Mesenchymal stem cell (in vitro differentiated cells and primary cell): ENCODE measurements around the gene KYNU.

Experiments used
- DNase-seq: peaks from one replicate; pipeline ENCODE4 v3.0.0-alpha.2; 2013
- H2AFZ ChIP-seq: one replicate; pipeline ENCODE4 v1.6.1; 2013; ENCODE audit warnings: low read depth, mild to moderate bottlenecking, control low read depth, inconsistent platforms, low read length, moderate library complexity
- H2AK5ac ChIP-seq: 2 replicates; pipeline ENCODE4 v1.6.1; 2013; ENCODE audit warnings: low read length, moderate library complexity, mild to moderate bottlenecking, inconsistent platforms; ENCODE audit not compliant: severe bottlenecking
- H2BK120ac ChIP-seq: one replicate; pipeline ENCODE4 v1.6.1; 2013; ENCODE audit warnings: low read depth, mild to moderate bottlenecking, inconsistent platforms, low read length, moderate library complexity
- H2BK12ac ChIP-seq, 2 experiments: one replicate each; pipeline ENCODE4 v1.6.1; 2013; ENCODE audit warnings: inconsistent platforms in 2 of 2, low read length in 2 of 2, mild to moderate bottlenecking in 2 of 2, moderate library complexity in 2 of 2, control low read depth in 1 of 2
- H2BK15ac ChIP-seq: one replicate; pipeline ENCODE4 v1.6.1; 2013; ENCODE audit warnings: mild to moderate bottlenecking, low read depth, inconsistent platforms; ENCODE audit not compliant: poor library complexity, severe bottlenecking
- H2BK5ac ChIP-seq: 2 replicates; pipeline ENCODE4 v1.6.1; 2013; ENCODE audit warnings: low read depth, mild to moderate bottlenecking, low read length, control low read depth, inconsistent platforms; ENCODE audit not compliant: poor library complexity, severe bottlenecking
- H3K14ac ChIP-seq, 2 experiments: one replicate each; pipeline ENCODE4 v1.6.1; 2013; ENCODE audit warnings: inconsistent platforms in 2 of 2, low read length in 2 of 2, control low read depth in 1 of 2, mild to moderate bottlenecking in 1 of 2, moderate library complexity in 1 of 2
- H3K18ac ChIP-seq, 2 experiments: one replicate each; pipeline ENCODE4 v1.6.1; 2013; ENCODE audit warnings: inconsistent platforms in 2 of 2, low read length in 2 of 2, control low read depth in 1 of 2, low read depth in 1 of 2, mild to moderate bottlenecking in 1 of 2
- H3K23ac ChIP-seq, 2 experiments: one replicate each; pipeline ENCODE4 v1.6.1; 2013; ENCODE audit warnings: inconsistent platforms in 2 of 2, low read length in 2 of 2, mild to moderate bottlenecking in 2 of 2, moderate library complexity in 2 of 2, control low read depth in 1 of 2
- H3K27ac ChIP-seq: 2 replicates; pipeline ENCODE4 v1.5.1; 2013; ENCODE audit warnings: mild to moderate bottlenecking, moderate library complexity, low read length, control low read depth, inconsistent platforms; ENCODE audit not compliant: poor library complexity, severe bottlenecking
- H3K27me3 ChIP-seq, 2 experiments: 2 replicates each; pipeline versions ENCODE4 v1.6.1 to v1.7.0; 2013; ENCODE audit warnings: low read length in 2 of 2, mild to moderate bottlenecking in 2 of 2, moderate library complexity in 2 of 2, control low read depth in 1 of 2, inconsistent platforms in 1 of 2; ENCODE audit not compliant: control insufficient read depth in 1 of 2, insufficient read depth in 1 of 2
- H3K36me3 ChIP-seq, 2 experiments: 2 replicates each; pipeline versions ENCODE4 v1.6.1 to v1.7.0; 2013; ENCODE audit warnings: low read length in 2 of 2, control low read depth in 1 of 2, inconsistent platforms in 1 of 2, low read depth in 1 of 2, mild to moderate bottlenecking in 1 of 2; ENCODE audit not compliant: insufficient read depth in 2 of 2, control insufficient read depth in 1 of 2
- H3K4ac ChIP-seq, 2 experiments: one replicate each; pipeline ENCODE4 v1.6.1; 2013; ENCODE audit warnings: inconsistent platforms in 2 of 2, low read length in 2 of 2, mild to moderate bottlenecking in 2 of 2, moderate library complexity in 2 of 2, control low read depth in 1 of 2, low read depth in 1 of 2
- H3K4me1 ChIP-seq: 2 replicates; pipeline ENCODE4 v1.6.1; 2013; ENCODE audit warnings: low read depth, low read length, control low read depth; ENCODE audit not compliant: control insufficient read depth, insufficient read depth
- H3K4me2 ChIP-seq: 2 replicates; pipeline ENCODE4 v1.6.1; 2013; ENCODE audit warnings: low read length, mild to moderate bottlenecking, inconsistent platforms; ENCODE audit not compliant: poor library complexity, severe bottlenecking
- H3K4me3 ChIP-seq, 2 experiments: 2 replicates each; pipeline versions ENCODE4 v1.5.1 to v1.7.0; 2013; ENCODE audit warnings: low read length in 2 of 2, mild to moderate bottlenecking in 2 of 2, control low read depth in 1 of 2, low read depth in 1 of 2; ENCODE audit not compliant: insufficient read depth in 1 of 2
- H3K79me1 ChIP-seq: replicated peaks from 2 replicates; pipeline ENCODE4 v1.6.1; 2013; ENCODE audit warnings: mild to moderate bottlenecking, control low read depth, low read length, inconsistent platforms; ENCODE audit not compliant: poor library complexity, severe bottlenecking
- H3K9ac ChIP-seq: 2 replicates; pipeline ENCODE4 v1.7.0; 2013; ENCODE audit warnings: mild to moderate bottlenecking, low read length, moderate library complexity
- H3K9me3 ChIP-seq: 2 replicates; pipeline ENCODE4 v1.7.0; 2013; ENCODE audit warnings: mild to moderate bottlenecking, low read length; ENCODE audit not compliant: control insufficient read depth
- H4K8ac ChIP-seq: one replicate; pipeline ENCODE4 v1.6.1; 2013; ENCODE audit warnings: inconsistent platforms, mild to moderate bottlenecking, low read length, moderate library complexity
- H4K91ac ChIP-seq: one replicate; pipeline ENCODE4 v1.6.1; 2013; ENCODE audit warnings: mild to moderate bottlenecking, low read length, inconsistent platforms
- WGBS: methylation state at CpG from one replicate; pipeline ENCODE4 v1.1.7; 2013; ENCODE audit warnings: mixed read lengths; 5-methylcytosine and 5-hydroxymethylcytosine counted together

KYNU gene

GRCh38 chr2:142981756-142982155, 104.3 kb downstream of the KYNU start:
- DNase-seq = no peak
- H2BK5ac ChIP-seq = no peak overlapping the region
- H2BK15ac ChIP-seq = no peak overlapping the region
- no peak overlapping the region for H3K4ac ChIP-seq
- no peaks in the 10 kb centered on the region for H3K36me3 ChIP-seq
- no peaks in the 10 kb centered on the region for H3K27me3 ChIP-seq
- H3K79me1 ChIP-seq = no peaks in the 10 kb centered on the region
- no peak overlapping the region for H2BK120ac ChIP-seq
- no peak overlapping the region for H2AFZ ChIP-seq
- H3K14ac ChIP-seq = no peak overlapping the region
- no peaks in the 10 kb centered on the region for H3K9me3 ChIP-seq
- H3K4me3 ChIP-seq = no peak overlapping the region
- no peak overlapping the region for H4K91ac ChIP-seq
- H3K9ac ChIP-seq = no peak overlapping the region
- no peak overlapping the region for H3K4me2 ChIP-seq
- 83% methylated on average over 2 of the region's 3 CpGs for WGBS
- H4K8ac ChIP-seq = no peak overlapping the region
- H3K18ac ChIP-seq = no peak overlapping the region
- no peak overlapping the region for H2AK5ac ChIP-seq
- no peak overlapping the region for H2BK12ac ChIP-seq
- no peaks in the 10 kb centered on the region for H3K4me1 ChIP-seq
- H3K27ac ChIP-seq = no peak overlapping the region
- H3K23ac ChIP-seq = no peak overlapping the region

- Histone ChIP-seq H2BK120ac (no peak overlapping the region), H2BK15ac (no peak overlapping the region), H3K4ac (no peak overlapping the region), H3K14ac (no peak overlapping the region), H3K9ac (no peak overlapping the region), H2BK12ac (no peak overlapping the region), H4K8ac (no peak overlapping the region), H3K18ac (no peak overlapping the region), H3K23ac (no peak overlapping the region), H2AFZ (no peak overlapping the region), H3K9me3 (no peaks in the 10 kb centered on the region), H3K36me3 (no peaks in the 10 kb centered on the region), H3K27ac (no peak overlapping the region), H2AK5ac (no peak overlapping the region), H3K4me1 (no peaks in the 10 kb centered on the region), H3K27me3 (no peaks in the 10 kb centered on the region), H2BK5ac (no peak overlapping the region), H3K4me3 (no peak overlapping the region), H3K4me2 (no peak overlapping the region), H4K91ac (no peak overlapping the region), H3K79me1 (no peaks in the 10 kb centered on the region)
- 100% methylated on average over 1 of the region's 1 CpG for WGBS
- DNase-seq = no peak
Observed at GRCh38 chr2:142983174-142983573, 105.7 kb downstream of the KYNU start.

GRCh38 chr2:142984657-142985056, 107.2 kb downstream of the KYNU start:
- no peak overlapping the region for H4K91ac ChIP-seq

GRCh38 chr2:142987044-142987443, 109.6 kb downstream of the KYNU start:
- no peaks in the 10 kb centered on the region for H3K79me1 ChIP-seq
- H4K91ac ChIP-seq = no peak overlapping the region
- H3K27me3 ChIP-seq = no peaks in the 10 kb centered on the region
- no peaks in the 10 kb centered on the region for H3K4me1 ChIP-seq
- H3K23ac ChIP-seq = no peak overlapping the region
- no peak overlapping the region for H3K4me2 ChIP-seq
- no peaks in the 10 kb centered on the region for H3K9me3 ChIP-seq
- H3K36me3 ChIP-seq = no peaks in the 10 kb centered on the region
- H3K9ac ChIP-seq = no peak overlapping the region
- H4K8ac ChIP-seq = no peak overlapping the region
- no peak overlapping the region for H3K14ac ChIP-seq
- no peak overlapping the region for H2BK120ac ChIP-seq
- no peak for DNase-seq
- no peak overlapping the region for H3K27ac ChIP-seq
- no peak overlapping the region for H3K18ac ChIP-seq
- no peak overlapping the region for H3K4me3 ChIP-seq
- no peak overlapping the region for H2AFZ ChIP-seq
- H3K4ac ChIP-seq = no peak overlapping the region
- WGBS = 83% methylated on average over 1 of the region's 2 CpGs
- no peak overlapping the region for H2AK5ac ChIP-seq
- no peak overlapping the region for H2BK12ac ChIP-seq
- no peak overlapping the region for H2BK5ac ChIP-seq
- H2BK15ac ChIP-seq = no peak overlapping the region

More at GRCh38 chr2:142984657-142985056, 107.2 kb downstream of the KYNU start:
- Histone ChIP-seq H3K36me3 (no peaks in the 10 kb centered on the region), H3K9me3 (no peaks in the 10 kb centered on the region), H2BK12ac (no peak overlapping the region), H3K23ac (no peak overlapping the region), H3K4me3 (no peak overlapping the region), H2BK15ac (no peak overlapping the region), H3K27me3 (no peaks in the 10 kb centered on the region), H3K79me1 (no peaks in the 10 kb centered on the region), H3K9ac (no peak overlapping the region), H3K14ac (no peak overlapping the region), H2BK120ac (no peak overlapping the region), H3K4ac (no peak overlapping the region), H2AK5ac (no peak overlapping the region), H4K8ac (no peak overlapping the region), H2AFZ (no peak overlapping the region), H3K4me2 (no peak overlapping the region), H3K18ac (no peak overlapping the region), H3K4me1 (no peaks in the 10 kb centered on the region), H3K27ac (no peak overlapping the region), H2BK5ac (no peak overlapping the region)
- WGBS = 100% methylated on average over 2 of the region's 2 CpGs
- no peak for DNase-seq
